HEK293 (cell line): ENCODE measurements around the gene TEAD1.

Source experiments
- CTCF ChIA-PET: fragments of 350-600 bp; formaldehyde crosslinking; extraction: SDS; loops from one replicate; lab custom pipeline; 2021; ENCODE audit warnings: antibody characterized with exemption; lab: Yijun Ruan, JAX
- POLR2A ChIA-PET: fragments of 300-600 bp; formaldehyde crosslinking; extraction: SDS; loops from one replicate; lab custom pipeline; 2020; ENCODE audit warnings: antibody characterized with exemption, inconsistent platforms; lab: Yijun Ruan, JAX
- H3K27ac ChIP-seq: fragments of 200-500 bp; sonication (Bioruptor generic); 2 replicates; pipeline ENCODE4 v1.5.1; 2014; ENCODE audit warnings: low read depth, low read length, control low read depth, inconsistent platforms; ENCODE audit errors: extremely low read depth
- H3K36me3 ChIP-seq, 2 experiments: fragments of 200-500 bp in 1 of 2; sonication (Bioruptor generic) in 1 of 2; 1 replicate in 1 of 2; 2 replicates in 1 of 2; pipeline ENCODE4 v1.5.1; 2014 to 2017; ENCODE audit warnings: inconsistent platforms in 2 of 2, low read length in 2 of 2; ENCODE audit not compliant: control insufficient read depth in 2 of 2, insufficient read depth in 1 of 2
- H3K4me1 ChIP-seq: fragments of 200-500 bp; sonication (Bioruptor generic); 2 replicates; pipeline ENCODE4 v1.5.1; 2014; ENCODE audit warnings: mild to moderate bottlenecking, low read length, inconsistent platforms; ENCODE audit not compliant: control insufficient read depth, insufficient read depth
- H3K4me3 ChIP-seq: 2 replicates; pipeline ENCODE4 v1.5.1; 2011; ENCODE audit warnings: low read depth, mild to moderate bottlenecking, control low read depth, low read length, moderate library complexity
- H3K9me3 ChIP-seq: fragments of 200-500 bp; sonication (Bioruptor generic); 2 replicates; pipeline ENCODE4 v1.5.1; 2014; ENCODE audit warnings: low read depth, low read length, inconsistent platforms; ENCODE audit not compliant: control insufficient read depth, insufficient read depth
- GLIS1 ChIP-seq: fragments of 450-650 bp; formaldehyde crosslinking; IDR thresholded peaks from 2 replicates; pipeline ENCODE4 v1.5.1; 2016; ENCODE audit warnings: missing biosample characterization, missing genetic modification characterization
- KLF7 ChIP-seq: fragments of 450-650 bp; formaldehyde crosslinking; IDR thresholded peaks from 2 replicates; pipeline ENCODE4 v1.5.1; 2016; ENCODE audit warnings: missing biosample characterization, missing genetic modification characterization, borderline replicate concordance
- MYNN ChIP-seq: fragments of 450-650 bp; formaldehyde crosslinking; IDR thresholded peaks from 2 replicates; pipeline ENCODE4 v1.5.1; 2016; ENCODE audit warnings: missing biosample characterization, missing genetic modification characterization, borderline replicate concordance
- TRIM28 ChIP-seq: IDR thresholded peaks from 2 replicates; pipeline ENCODE4 v1.6.1; 2011; ENCODE audit warnings: low read length, control low read depth, borderline replicate concordance
- WT1 ChIP-seq: fragments of 450-650 bp; formaldehyde crosslinking; IDR thresholded peaks from 2 replicates; pipeline ENCODE4 v1.5.1; 2016; ENCODE audit warnings: missing biosample characterization, missing genetic modification characterization
- ZNF114 ChIP-seq: fragments of 450-650 bp; formaldehyde crosslinking; IDR thresholded peaks from 2 replicates; pipeline ENCODE4 v1.5.0; 2017; ENCODE audit warnings: missing biosample characterization, missing genetic modification characterization
- ZNF146 ChIP-seq: fragments of 450-650 bp; formaldehyde crosslinking; IDR thresholded peaks from 2 replicates; pipeline ENCODE4 v1.5.1; 2016; ENCODE audit warnings: missing biosample characterization, missing genetic modification characterization
- ZNF16 ChIP-seq: fragments of 450-650 bp; formaldehyde crosslinking; IDR thresholded peaks from 2 replicates; pipeline ENCODE4 v1.5.1; 2016; ENCODE audit warnings: low read depth, missing biosample characterization, missing genetic modification characterization
- ZNF184 ChIP-seq: fragments of 450-650 bp; IDR thresholded peaks from 2 replicates; pipeline ENCODE4 v1.5.1; 2018; ENCODE audit warnings: missing biosample characterization, mild to moderate bottlenecking, missing genetic modification characterization
- ZNF202 ChIP-seq: fragments of 450-650 bp; formaldehyde crosslinking; IDR thresholded peaks from 2 replicates; pipeline ENCODE4 v1.5.1; 2016; ENCODE audit warnings: missing biosample characterization, missing genetic modification characterization, borderline replicate concordance
- ZNF292 ChIP-seq: fragments of 450-650 bp; formaldehyde crosslinking; IDR thresholded peaks from 2 replicates; pipeline ENCODE4 v1.5.1; 2016; ENCODE audit warnings: low read depth, missing biosample characterization, missing genetic modification characterization, borderline replicate concordance
- ZNF37A ChIP-seq: fragments of 450-650 bp; IDR thresholded peaks from 2 replicates; pipeline ENCODE4 v1.5.1; 2018; ENCODE audit warnings: missing biosample characterization, missing genetic modification characterization
- ZNF48 ChIP-seq: fragments of 450-650 bp; formaldehyde crosslinking; IDR thresholded peaks from 2 replicates; pipeline ENCODE4 v1.5.1; 2016; ENCODE audit warnings: missing biosample characterization, missing genetic modification characterization
- ZNF560 ChIP-seq: fragments of 450-650 bp; formaldehyde crosslinking; IDR thresholded peaks from 2 replicates; pipeline ENCODE4 v1.5.1; 2017; ENCODE audit warnings: missing biosample characterization, missing genetic modification characterization, borderline replicate concordance
- ZNF596 ChIP-seq: fragments of 450-650 bp; IDR thresholded peaks from 2 replicates; pipeline ENCODE4 v1.5.0; 2018; ENCODE audit warnings: missing biosample characterization, mild to moderate bottlenecking, missing genetic modification characterization, moderate library complexity
- ZNF621 ChIP-seq: fragments of 450-650 bp; formaldehyde crosslinking; IDR thresholded peaks from 2 replicates; pipeline ENCODE4 v1.5.1; 2017; ENCODE audit warnings: missing biosample characterization, missing genetic modification characterization
- ZNF626 ChIP-seq: fragments of 450-650 bp; sonication (Bioruptor Pico); formaldehyde crosslinking; IDR thresholded peaks from 2 replicates; pipeline ENCODE4 v1.5.1; 2018; ENCODE audit warnings: missing biosample characterization, missing genetic modification characterization, inconsistent platforms
- ZNF664 ChIP-seq: fragments of 450-650 bp; formaldehyde crosslinking; IDR thresholded peaks from 2 replicates; pipeline ENCODE4 v1.5.1; 2016; ENCODE audit warnings: missing biosample characterization, missing genetic modification characterization
- ZSCAN23 ChIP-seq: fragments of 450-650 bp; formaldehyde crosslinking; IDR thresholded peaks from 2 replicates; pipeline ENCODE4 v1.5.1; 2016; ENCODE audit warnings: missing biosample characterization, missing genetic modification characterization
- TF ChIP-seq, protein P1 (sequence below): fragments of 450-650 bp; formaldehyde crosslinking; IDR thresholded peaks from 2 replicates; pipeline ENCODE4 v1.5.1; 2016; ENCODE audit warnings: missing biosample characterization, missing genetic modification characterization
- TF ChIP-seq, protein P2 (sequence below): fragments of 450-650 bp; formaldehyde crosslinking; IDR thresholded peaks from 2 replicates; pipeline ENCODE4 v1.5.1; 2017; ENCODE audit warnings: missing biosample characterization, mild to moderate bottlenecking, missing genetic modification characterization, moderate library complexity
- TF ChIP-seq, protein P3 (sequence below): fragments of 450-650 bp; formaldehyde crosslinking; IDR thresholded peaks from 2 replicates; pipeline ENCODE4 v1.5.1; 2016; ENCODE audit warnings: missing biosample characterization, missing genetic modification characterization
- TF ChIP-seq, protein P4 (sequence below): fragments of 450-650 bp; formaldehyde crosslinking; IDR thresholded peaks from 2 replicates; pipeline ENCODE4 v1.5.1; 2017; ENCODE audit warnings: missing biosample characterization, missing genetic modification characterization
- TF ChIP-seq, protein P5 (sequence below): fragments of 450-650 bp; formaldehyde crosslinking; IDR thresholded peaks from 2 replicates; pipeline ENCODE4 v1.5.1; 2016; ENCODE audit warnings: missing biosample characterization, missing genetic modification characterization, borderline replicate concordance
- TF ChIP-seq, protein P6 (sequence below): fragments of 450-650 bp; formaldehyde crosslinking; IDR thresholded peaks from 2 replicates; pipeline ENCODE4 v1.5.1; 2016; ENCODE audit warnings: missing biosample characterization, missing genetic modification characterization

TEAD1 gene

DNA sequence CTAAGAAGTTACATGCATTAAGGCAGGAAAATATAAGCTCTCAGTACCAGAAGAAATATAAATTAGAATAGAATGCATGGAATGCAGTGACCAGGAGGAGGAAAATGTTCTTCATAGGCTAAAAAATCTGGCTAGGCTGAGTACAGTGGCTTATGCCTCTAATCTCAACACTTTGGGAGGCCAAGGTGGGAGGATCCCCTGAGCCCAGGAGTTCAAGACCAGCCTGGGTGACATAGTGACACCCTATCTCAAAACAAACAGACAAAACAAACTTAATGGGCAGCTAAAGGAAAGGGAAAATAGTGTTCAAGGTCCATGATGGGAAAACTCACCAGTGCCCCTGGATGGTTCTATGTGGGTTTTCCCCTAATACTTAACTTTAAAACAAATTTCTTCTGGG, 256.6 kb downstream of the TEAD1 start (continued):
- no peak for TF ChIP-seq ZNF626 (tag by site-specific recombination)
- no peak for TF ChIP-seq ZNF560 (tag by site-specific recombination)
- TF ChIP-seq ZNF596 (tag by site-specific recombination): no peak
- no peak for TF ChIP-seq ZNF37A

DNA sequence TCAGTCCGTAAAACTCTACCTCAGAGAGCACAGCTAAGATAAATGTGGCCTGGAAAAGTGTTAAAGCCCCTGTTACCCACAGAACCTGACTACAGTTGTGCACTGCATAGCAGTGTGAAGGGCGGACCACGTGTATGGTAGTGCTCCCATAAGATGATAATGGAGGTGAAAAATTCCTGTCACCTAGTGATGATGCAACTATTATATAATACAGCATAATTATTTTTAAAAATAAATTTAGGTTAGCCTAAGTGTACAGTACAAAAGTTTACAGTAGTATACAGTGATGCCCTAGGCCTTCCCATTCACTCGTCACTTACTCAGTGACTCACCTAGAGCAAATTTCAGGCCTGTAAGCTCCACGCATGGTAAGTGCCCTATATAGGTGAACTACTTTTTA, 258.3 kb downstream of the TEAD1 start:
- TF ChIP-seq, protein P1, sequence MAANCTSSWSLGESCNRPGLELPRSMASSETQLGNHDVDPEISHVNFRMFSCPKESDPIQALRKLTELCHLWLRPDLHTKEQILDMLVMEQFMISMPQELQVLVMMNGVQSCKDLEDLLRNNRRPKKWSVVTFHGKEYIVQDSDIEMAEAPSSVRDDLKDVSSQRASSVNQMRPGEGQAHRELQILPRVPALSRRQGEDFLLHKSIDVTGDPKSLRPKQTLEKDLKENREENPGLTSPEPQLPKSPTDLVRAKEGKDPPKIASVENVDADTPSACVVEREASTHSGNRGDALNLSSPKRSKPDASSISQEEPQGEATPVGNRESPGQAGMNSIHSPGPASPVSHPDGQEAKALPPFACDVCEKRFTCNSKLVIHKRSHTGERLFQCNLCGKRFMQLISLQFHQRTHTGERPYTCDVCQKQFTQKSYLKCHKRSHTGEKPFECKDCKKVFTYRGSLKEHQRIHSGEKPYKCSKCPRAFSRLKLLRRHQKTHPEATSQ (tag by site-specific recombination): no peak
- TF ChIP-seq ZNF292 (no peak), MYNN (no peak), KLF7 (tag by site-specific recombination) (no peak), ZNF146 (no peak), ZNF48 (tag by site-specific recombination) (no peak), ZNF202 (tag by site-specific recombination) (no peak)
- TF ChIP-seq, protein P2, sequence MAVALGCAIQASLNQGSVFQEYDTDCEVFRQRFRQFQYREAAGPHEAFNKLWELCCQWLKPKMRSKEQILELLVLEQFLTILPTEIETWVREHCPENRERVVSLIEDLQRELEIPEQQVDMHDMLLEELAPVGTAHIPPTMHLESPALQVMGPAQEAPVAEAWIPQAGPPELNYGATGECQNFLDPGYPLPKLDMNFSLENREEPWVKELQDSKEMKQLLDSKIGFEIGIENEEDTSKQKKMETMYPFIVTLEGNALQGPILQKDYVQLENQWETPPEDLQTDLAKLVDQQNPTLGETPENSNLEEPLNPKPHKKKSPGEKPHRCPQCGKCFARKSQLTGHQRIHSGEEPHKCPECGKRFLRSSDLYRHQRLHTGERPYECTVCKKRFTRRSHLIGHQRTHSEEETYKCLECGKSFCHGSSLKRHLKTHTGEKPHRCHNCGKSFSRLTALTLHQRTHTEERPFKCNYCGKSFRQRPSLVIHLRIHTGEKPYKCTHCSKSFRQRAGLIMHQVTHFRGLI (tag by site-specific recombination): no peak
- TF ChIP-seq, protein P3, sequence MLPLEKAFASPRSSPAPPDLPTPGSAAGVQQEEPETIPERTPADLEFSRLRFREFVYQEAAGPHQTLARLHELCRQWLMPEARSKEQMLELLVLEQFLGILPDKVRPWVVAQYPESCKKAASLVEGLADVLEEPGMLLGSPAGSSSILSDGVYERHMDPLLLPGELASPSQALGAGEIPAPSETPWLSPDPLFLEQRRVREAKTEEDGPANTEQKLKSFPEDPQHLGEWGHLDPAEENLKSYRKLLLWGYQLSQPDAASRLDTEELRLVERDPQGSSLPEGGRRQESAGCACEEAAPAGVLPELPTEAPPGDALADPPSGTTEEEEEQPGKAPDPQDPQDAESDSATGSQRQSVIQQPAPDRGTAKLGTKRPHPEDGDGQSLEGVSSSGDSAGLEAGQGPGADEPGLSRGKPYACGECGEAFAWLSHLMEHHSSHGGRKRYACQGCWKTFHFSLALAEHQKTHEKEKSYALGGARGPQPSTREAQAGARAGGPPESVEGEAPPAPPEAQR (tag by site-specific recombination): no peak
- TF ChIP-seq, all 188 proteins: peak for 0
- no peak overlapping the region for H3K27ac ChIP-seq
- no peak overlapping the region for H3K4me3 ChIP-seq
- CTCF ChIA-PET: no interaction called here
- no peaks in the 10 kb centered on the region for H3K4me1 ChIP-seq
- peaks cover 0 to 50% of the 10 kb centered on the region in 2 experiments; a peak in 1 of 3 replicates for H3K36me3 ChIP-seq
- POLR2A ChIA-PET: no interaction called here
- no peaks in the 10 kb centered on the region for H3K9me3 ChIP-seq

DNA sequence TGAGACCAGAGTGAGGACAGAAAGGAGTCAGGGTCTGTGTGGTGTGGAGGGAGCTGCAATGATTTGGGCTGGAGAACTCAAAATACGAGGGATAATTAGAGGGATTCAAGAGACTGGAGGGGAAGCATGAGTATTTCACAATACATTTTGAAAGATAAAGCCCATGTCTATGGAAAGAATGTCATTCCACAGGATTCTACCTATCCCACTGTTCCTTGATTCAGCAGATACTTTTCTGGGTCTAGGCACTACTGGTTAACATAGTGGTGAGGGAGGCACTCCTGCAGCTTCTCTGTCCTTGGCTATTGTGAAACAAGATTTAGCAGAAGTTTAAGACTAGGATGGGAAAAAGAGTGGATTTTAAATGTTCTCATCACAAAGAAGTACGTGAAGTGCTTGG, 262.0 kb downstream of the TEAD1 start:
- peaks cover 0 to 72% of the 10 kb centered on the region in 2 experiments; a peak in 1 of 3 replicates for H3K36me3 ChIP-seq
- no peak overlapping the region for H3K4me3 ChIP-seq
- H3K4me1 ChIP-seq: no peaks in the 10 kb centered on the region
- H3K9me3 ChIP-seq: no peaks in the 10 kb centered on the region
- ChIA-PET CTCF (no interaction called here), POLR2A (no interaction called here)
- no peak overlapping the region for H3K27ac ChIP-seq
- TF ChIP-seq GLIS1 (tag by site-specific recombination) (no peak), ZSCAN23 (tag by site-specific recombination) (no peak), ZNF664 (no peak), ZNF621 (no peak), ZNF114 (tag by site-specific recombination) (no peak), ZNF16 (tag by site-specific recombination) (no peak), WT1 (tag by site-specific recombination) (no peak), ZNF184 (tag by site-specific recombination) (no peak), TRIM28 (no peak)
- TF ChIP-seq, protein P4, sequence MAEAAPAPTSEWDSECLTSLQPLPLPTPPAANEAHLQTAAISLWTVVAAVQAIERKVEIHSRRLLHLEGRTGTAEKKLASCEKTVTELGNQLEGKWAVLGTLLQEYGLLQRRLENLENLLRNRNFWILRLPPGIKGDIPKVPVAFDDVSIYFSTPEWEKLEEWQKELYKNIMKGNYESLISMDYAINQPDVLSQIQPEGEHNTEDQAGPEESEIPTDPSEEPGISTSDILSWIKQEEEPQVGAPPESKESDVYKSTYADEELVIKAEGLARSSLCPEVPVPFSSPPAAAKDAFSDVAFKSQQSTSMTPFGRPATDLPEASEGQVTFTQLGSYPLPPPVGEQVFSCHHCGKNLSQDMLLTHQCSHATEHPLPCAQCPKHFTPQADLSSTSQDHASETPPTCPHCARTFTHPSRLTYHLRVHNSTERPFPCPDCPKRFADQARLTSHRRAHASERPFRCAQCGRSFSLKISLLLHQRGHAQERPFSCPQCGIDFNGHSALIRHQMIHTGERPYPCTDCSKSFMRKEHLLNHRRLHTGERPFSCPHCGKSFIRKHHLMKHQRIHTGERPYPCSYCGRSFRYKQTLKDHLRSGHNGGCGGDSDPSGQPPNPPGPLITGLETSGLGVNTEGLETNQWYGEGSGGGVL: no peak
- TF ChIP-seq, protein P5, sequence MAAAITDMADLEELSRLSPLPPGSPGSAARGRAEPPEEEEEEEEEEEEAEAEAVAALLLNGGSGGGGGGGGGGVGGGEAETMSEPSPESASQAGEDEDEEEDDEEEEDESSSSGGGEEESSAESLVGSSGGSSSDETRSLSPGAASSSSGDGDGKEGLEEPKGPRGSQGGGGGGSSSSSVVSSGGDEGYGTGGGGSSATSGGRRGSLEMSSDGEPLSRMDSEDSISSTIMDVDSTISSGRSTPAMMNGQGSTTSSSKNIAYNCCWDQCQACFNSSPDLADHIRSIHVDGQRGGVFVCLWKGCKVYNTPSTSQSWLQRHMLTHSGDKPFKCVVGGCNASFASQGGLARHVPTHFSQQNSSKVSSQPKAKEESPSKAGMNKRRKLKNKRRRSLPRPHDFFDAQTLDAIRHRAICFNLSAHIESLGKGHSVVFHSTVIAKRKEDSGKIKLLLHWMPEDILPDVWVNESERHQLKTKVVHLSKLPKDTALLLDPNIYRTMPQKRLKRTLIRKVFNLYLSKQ (tag by site-specific recombination): no peak
- TF ChIP-seq, protein P6, sequence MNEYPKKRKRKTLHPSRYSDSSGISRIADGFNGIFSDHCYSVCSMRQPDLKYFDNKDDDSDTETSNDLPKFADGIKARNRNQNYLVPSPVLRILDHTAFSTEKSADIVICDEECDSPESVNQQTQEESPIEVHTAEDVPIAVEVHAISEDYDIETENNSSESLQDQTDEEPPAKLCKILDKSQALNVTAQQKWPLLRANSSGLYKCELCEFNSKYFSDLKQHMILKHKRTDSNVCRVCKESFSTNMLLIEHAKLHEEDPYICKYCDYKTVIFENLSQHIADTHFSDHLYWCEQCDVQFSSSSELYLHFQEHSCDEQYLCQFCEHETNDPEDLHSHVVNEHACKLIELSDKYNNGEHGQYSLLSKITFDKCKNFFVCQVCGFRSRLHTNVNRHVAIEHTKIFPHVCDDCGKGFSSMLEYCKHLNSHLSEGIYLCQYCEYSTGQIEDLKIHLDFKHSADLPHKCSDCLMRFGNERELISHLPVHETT (tag by site-specific recombination): no peak
